Panc1 (cell line): Measurements from ENCODE around the gene COX7B2. TPM values are rescaled to one million over a fixed set of nuclear protein-coding genes. Genes with fewer than 3 reads are reported as not detected.

Experiments used
- ATAC-seq: fragments of 200-7000 bp; cut with Tn5 transposase; 2 replicates; pipeline ENCODE4 v1.9.1; 2020; ENCODE audit warnings: mild to moderate bottlenecking, moderate library complexity
- BruUV-seq: library from RNA; stranded (reverse); fragments of 400-500 nt; replicated peaks from 2 replicates; lab custom pipeline; 2021; lab: Mats Ljungman, UMichigan
- CTCF ChIA-PET: fragments of 300-600 bp; sonication (Branson Sonifier 250); formaldehyde crosslinking; loops from one replicate; lab custom pipeline; 2022; ENCODE audit warnings: antibody characterized with exemption; lab: Charles Lee
- POLR2A ChIA-PET: fragments of 300-600 bp; sonication (Branson Sonifier 250); formaldehyde crosslinking; loops from one replicate; lab custom pipeline; 2022; ENCODE audit warnings: antibody characterized with exemption; lab: Charles Lee
- DNase-seq: peaks from one replicate; pipeline ENCODE4 v3.0.0-alpha.2; 2010; ENCODE audit warnings: low read depth, low spot score
- H3K27ac ChIP-seq: 2 replicates; pipeline ENCODE4 v1.5.1; 2011; ENCODE audit warnings: mild to moderate bottlenecking, low read length, inconsistent platforms
- H3K27me3 ChIP-seq: fragments of 200-500 bp; sonication (Bioruptor generic); 2 replicates; pipeline ENCODE4 v1.6.0; 2014; ENCODE audit warnings: low read length, inconsistent platforms; ENCODE audit not compliant: control insufficient read depth, insufficient read depth
- H3K36me3 ChIP-seq: fragments of 200-500 bp; sonication (Bioruptor generic); 2 replicates; pipeline ENCODE4 v1.5.1; 2014; ENCODE audit warnings: inconsistent platforms, mild to moderate bottlenecking, low read length, moderate library complexity; ENCODE audit not compliant: control insufficient read depth, insufficient read depth
- H3K4me1 ChIP-seq: 2 replicates; pipeline ENCODE4 v1.5.1; 2011; ENCODE audit warnings: inconsistent platforms, mild to moderate bottlenecking, low read length, moderate library complexity; ENCODE audit not compliant: control insufficient read depth, insufficient read depth
- H3K4me3 ChIP-seq, 2 experiments: 2 replicates each; pipeline ENCODE4 v1.5.1; 2011 to 2012; ENCODE audit warnings: low read depth in 2 of 2, low read length in 2 of 2, mild to moderate bottlenecking in 2 of 2, inconsistent platforms in 1 of 2, moderate library complexity in 1 of 2
- H3K9me3 ChIP-seq: fragments of 200-500 bp; sonication (Bioruptor generic); 2 replicates; pipeline ENCODE4 v1.5.1; 2014; ENCODE audit warnings: low read depth, mild to moderate bottlenecking, inconsistent platforms, low read length, moderate library complexity; ENCODE audit not compliant: control insufficient read depth, insufficient read depth
- POLR2AphosphoS5 ChIP-seq: IDR thresholded peaks from 2 replicates; pipeline ENCODE4 v1.6.1; 2012; ENCODE audit warnings: mild to moderate bottlenecking, low read depth, low read length, moderate library complexity
- SIN3A ChIP-seq: IDR thresholded peaks from 2 replicates; pipeline ENCODE4 v1.6.1; 2012; ENCODE audit warnings: low read depth, mild to moderate bottlenecking, low read length, moderate library complexity, borderline replicate concordance; ENCODE audit not compliant: insufficient read depth
- TCF7L2 ChIP-seq: IDR thresholded peaks from 2 replicates; pipeline ENCODE4 v1.6.1; 2011; ENCODE audit warnings: mild to moderate bottlenecking, low read depth, low read length, inconsistent platforms
- in situ Hi-C: cut with HindIII; loops from 2 replicates; pipeline ENCODE4 v1.10.0; 2016; ENCODE audit warnings: low sequenced_read_pairs, low pct_unique_long_range_greater_than_20kb
- intact Hi-C: fragments of 100-400 bp; cut with micrococcal nuclease; formaldehyde crosslinking; loops from one replicate; pipeline ENCODE4 v1.10.0; 2022; ENCODE audit not compliant: unreplicated experiment
- total RNA-seq: library from RNA; stranded (reverse); gene quantifications from one replicate; pipeline ENCODE4 v1.2.1, GENCODE V29; 2021; ENCODE audit not compliant: unreplicated experiment
- TF ChIP-seq, protein P1 (sequence below): fragments of 450-650 bp; IDR thresholded peaks from 2 replicates; pipeline ENCODE4 v1.5.1; 2017; ENCODE audit warnings: mild to moderate bottlenecking
- TF ChIP-seq, protein P2 (sequence below), 2 experiments: IDR thresholded peaks; 2 replicates each; pipeline ENCODE4 v1.6.1; 2011 to 2012; ENCODE audit warnings: low read depth in 2 of 2, control low read depth in 1 of 2, low read length in 1 of 2, mild to moderate bottlenecking in 1 of 2, moderate library complexity in 1 of 2; ENCODE audit not compliant: insufficient read depth in 1 of 2

Gene COX7B2
- total RNA-seq, 1 experiment from 2014 or later: not detected

DNA sequence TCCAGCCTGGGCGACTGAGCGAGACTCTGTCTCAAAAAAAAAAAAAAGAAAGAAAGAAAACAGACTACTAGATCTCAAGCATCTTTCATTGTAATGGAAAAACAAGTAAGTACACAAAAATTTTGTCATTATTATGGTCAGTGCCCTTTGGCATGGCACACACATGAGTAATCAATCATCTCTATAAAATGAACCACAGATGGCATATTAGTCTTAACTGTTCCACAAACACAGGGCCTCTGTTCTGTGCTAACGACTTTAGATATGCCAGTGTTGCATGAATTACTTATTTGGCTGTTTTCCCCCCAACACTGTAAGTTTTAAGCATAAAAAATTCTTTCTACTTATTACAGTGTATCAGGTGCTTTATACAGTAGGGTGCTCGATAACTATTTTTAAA, 90.4 kb downstream of the COX7B2 start:
- no peak for DNase-seq
- BruUV-seq: no TSS peak
- POLR2A ChIA-PET: no interaction called here

DNA sequence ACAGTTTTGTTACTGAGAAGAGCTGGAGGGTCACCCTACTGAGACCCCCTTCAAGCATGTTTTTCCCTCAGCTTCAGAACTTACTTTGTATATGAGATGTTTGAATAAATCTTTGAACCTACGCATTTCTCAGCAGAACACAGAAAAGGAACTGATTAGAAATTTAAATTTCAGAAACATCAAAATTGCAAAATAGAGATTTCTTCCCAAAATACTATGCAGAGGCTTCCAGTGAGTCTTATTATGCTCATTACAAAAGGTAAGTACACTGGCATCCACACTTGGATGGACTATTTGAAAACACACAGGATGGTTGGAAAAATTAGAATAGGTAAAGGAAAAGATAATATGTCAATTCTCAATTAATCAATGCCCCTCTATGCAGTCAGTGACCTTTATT, 91.2 kb downstream of the COX7B2 start:
- Histone ChIP-seq H3K27me3 (no peaks in the 10 kb centered on the region), H3K27ac (no peak overlapping the region), H3K4me3 (no peak overlapping the region), H3K9me3 (no peaks in the 10 kb centered on the region), H3K4me1 (no peaks in the 10 kb centered on the region), H3K36me3 (no peaks in the 10 kb centered on the region)
- no peak for DNase-seq
- TF ChIP-seq TCF7L2: no peak
- no peak for TF ChIP-seq SIN3A
- TF ChIP-seq, protein P1, sequence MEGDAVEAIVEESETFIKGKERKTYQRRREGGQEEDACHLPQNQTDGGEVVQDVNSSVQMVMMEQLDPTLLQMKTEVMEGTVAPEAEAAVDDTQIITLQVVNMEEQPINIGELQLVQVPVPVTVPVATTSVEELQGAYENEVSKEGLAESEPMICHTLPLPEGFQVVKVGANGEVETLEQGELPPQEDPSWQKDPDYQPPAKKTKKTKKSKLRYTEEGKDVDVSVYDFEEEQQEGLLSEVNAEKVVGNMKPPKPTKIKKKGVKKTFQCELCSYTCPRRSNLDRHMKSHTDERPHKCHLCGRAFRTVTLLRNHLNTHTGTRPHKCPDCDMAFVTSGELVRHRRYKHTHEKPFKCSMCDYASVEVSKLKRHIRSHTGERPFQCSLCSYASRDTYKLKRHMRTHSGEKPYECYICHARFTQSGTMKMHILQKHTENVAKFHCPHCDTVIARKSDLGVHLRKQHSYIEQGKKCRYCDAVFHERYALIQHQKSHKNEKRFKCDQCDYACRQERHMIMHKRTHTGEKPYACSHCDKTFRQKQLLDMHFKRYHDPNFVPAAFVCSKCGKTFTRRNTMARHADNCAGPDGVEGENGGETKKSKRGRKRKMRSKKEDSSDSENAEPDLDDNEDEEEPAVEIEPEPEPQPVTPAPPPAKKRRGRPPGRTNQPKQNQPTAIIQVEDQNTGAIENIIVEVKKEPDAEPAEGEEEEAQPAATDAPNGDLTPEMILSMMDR: no peak
- TF ChIP-seq, protein P2, sequence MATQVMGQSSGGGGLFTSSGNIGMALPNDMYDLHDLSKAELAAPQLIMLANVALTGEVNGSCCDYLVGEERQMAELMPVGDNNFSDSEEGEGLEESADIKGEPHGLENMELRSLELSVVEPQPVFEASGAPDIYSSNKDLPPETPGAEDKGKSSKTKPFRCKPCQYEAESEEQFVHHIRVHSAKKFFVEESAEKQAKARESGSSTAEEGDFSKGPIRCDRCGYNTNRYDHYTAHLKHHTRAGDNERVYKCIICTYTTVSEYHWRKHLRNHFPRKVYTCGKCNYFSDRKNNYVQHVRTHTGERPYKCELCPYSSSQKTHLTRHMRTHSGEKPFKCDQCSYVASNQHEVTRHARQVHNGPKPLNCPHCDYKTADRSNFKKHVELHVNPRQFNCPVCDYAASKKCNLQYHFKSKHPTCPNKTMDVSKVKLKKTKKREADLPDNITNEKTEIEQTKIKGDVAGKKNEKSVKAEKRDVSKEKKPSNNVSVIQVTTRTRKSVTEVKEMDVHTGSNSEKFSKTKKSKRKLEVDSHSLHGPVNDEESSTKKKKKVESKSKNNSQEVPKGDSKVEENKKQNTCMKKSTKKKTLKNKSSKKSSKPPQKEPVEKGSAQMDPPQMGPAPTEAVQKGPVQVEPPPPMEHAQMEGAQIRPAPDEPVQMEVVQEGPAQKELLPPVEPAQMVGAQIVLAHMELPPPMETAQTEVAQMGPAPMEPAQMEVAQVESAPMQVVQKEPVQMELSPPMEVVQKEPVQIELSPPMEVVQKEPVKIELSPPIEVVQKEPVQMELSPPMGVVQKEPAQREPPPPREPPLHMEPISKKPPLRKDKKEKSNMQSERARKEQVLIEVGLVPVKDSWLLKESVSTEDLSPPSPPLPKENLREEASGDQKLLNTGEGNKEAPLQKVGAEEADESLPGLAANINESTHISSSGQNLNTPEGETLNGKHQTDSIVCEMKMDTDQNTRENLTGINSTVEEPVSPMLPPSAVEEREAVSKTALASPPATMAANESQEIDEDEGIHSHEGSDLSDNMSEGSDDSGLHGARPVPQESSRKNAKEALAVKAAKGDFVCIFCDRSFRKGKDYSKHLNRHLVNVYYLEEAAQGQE (IDR thresholded peaks at IDR 0.05; ENCODE audit: insufficient read depth in 1 of 2, low read depth in 2 of 2, low read length in 1 of 2): no peak
- no peak for TF ChIP-seq POLR2AphosphoS5
- intact Hi-C loops: no loop called here
- no peak for ATAC-seq
- ChIA-PET POLR2A (no interaction called here), CTCF (no interaction called here)
- in situ Hi-C loops: no loop called here
- no TSS peak for BruUV-seq

More for the DNA sequence above, 90.4 kb downstream of the COX7B2 start:
- CTCF ChIA-PET: no interaction called here
- H3K4me1 ChIP-seq: no peaks in the 10 kb centered on the region
- H3K27ac ChIP-seq: no peak overlapping the region
- H3K4me3 ChIP-seq: no peak overlapping the region
- intact Hi-C loops: no loop called here
- TF ChIP-seq POLR2AphosphoS5: no peak
- no peak for TF ChIP-seq SIN3A
- no peak for TF ChIP-seq TCF7L2
- TF ChIP-seq, protein P1: no peak
- TF ChIP-seq, protein P2 (IDR thresholded peaks at IDR 0.05; ENCODE audit: insufficient read depth in 1 of 2, low read depth in 2 of 2, low read length in 1 of 2): no peak
- no peaks in the 10 kb centered on the region for H3K27me3 ChIP-seq
- H3K36me3 ChIP-seq: no peaks in the 10 kb centered on the region
- H3K9me3 ChIP-seq: no peaks in the 10 kb centered on the region
- no peak for ATAC-seq
- in situ Hi-C loops: no loop called here
